Loucy (cell line): ENCODE data around the gene SYAP1.

ENCODE experiments used
- H2AFZ ChIP-seq: fragments of 200-600 bp; sonication (generic); 2 replicates; pipeline ENCODE4 v1.6.0; 2016; ENCODE audit warnings: antibody characterized with exemption, mild to moderate bottlenecking, low read length, moderate library complexity
- H3F3A ChIP-seq: fragments of 200-600 bp; 2 replicates; pipeline ENCODE4 v1.6.0; 2016; ENCODE audit warnings: antibody characterized with exemption, low read depth, mild to moderate bottlenecking
- H3K27me3 ChIP-seq: fragments of 200-600 bp; sonication (generic); 2 replicates; pipeline ENCODE4 v1.6.1; 2014; ENCODE audit warnings: low read length, mild to moderate bottlenecking; ENCODE audit not compliant: insufficient read depth, poor library complexity, severe bottlenecking
- H3K36me3 ChIP-seq: fragments of 200-600 bp; sonication (generic); 2 replicates; pipeline ENCODE4 v1.6.1; 2016; ENCODE audit warnings: low read length; ENCODE audit not compliant: insufficient read depth
- H3K4me1 ChIP-seq: fragments of 200-600 bp; sonication (generic); 2 replicates; pipeline ENCODE4 v1.5.1; 2014; ENCODE audit warnings: low read length, mild to moderate bottlenecking; ENCODE audit not compliant: insufficient read depth, poor library complexity, severe bottlenecking
- H3K4me2 ChIP-seq: fragments of 200-600 bp; sonication (generic); 2 replicates; pipeline ENCODE4 v1.6.0; 2014; ENCODE audit warnings: antibody characterized with exemption, low read length, low read depth, mild to moderate bottlenecking; ENCODE audit not compliant: poor library complexity, severe bottlenecking
- H3K4me3 ChIP-seq: fragments of 200-600 bp; sonication (generic); 2 replicates; pipeline ENCODE4 v1.5.1; 2014; ENCODE audit warnings: low read length, mild to moderate bottlenecking, mixed read lengths; ENCODE audit not compliant: poor library complexity, severe bottlenecking
- H3K79me2 ChIP-seq: fragments of 200-600 bp; sonication (generic); 2 replicates; pipeline ENCODE4 v1.6.1; 2014; ENCODE audit warnings: low read length; ENCODE audit not compliant: insufficient read depth
- H3K9ac ChIP-seq: fragments of 200-600 bp; sonication (generic); 2 replicates; pipeline ENCODE4 v1.6.0; 2014; ENCODE audit warnings: mild to moderate bottlenecking, low read depth, low read length, moderate library complexity; ENCODE audit not compliant: poor library complexity, severe bottlenecking
- H3K9me2 ChIP-seq: fragments of 200-600 bp; sonication (generic); replicated peaks from 2 replicates; pipeline ENCODE4 v1.6.1; 2016; ENCODE audit warnings: low read depth, low read length, mixed read lengths
- H3K9me3 ChIP-seq: fragments of 200-600 bp; sonication (generic); 2 replicates; pipeline ENCODE4 v1.6.1; 2014; ENCODE audit warnings: mild to moderate bottlenecking, antibody characterized with exemption, low read length, low read depth; ENCODE audit not compliant: insufficient read depth
- H4K20me1 ChIP-seq: fragments of 200-600 bp; sonication (generic); 2 replicates; pipeline ENCODE4 v1.6.0; 2014; ENCODE audit warnings: antibody characterized with exemption, low read length, mild to moderate bottlenecking; ENCODE audit not compliant: insufficient read depth, poor library complexity, severe bottlenecking
- CTCF ChIP-seq: fragments of 200-600 bp; sonication (generic); conservative IDR thresholded peaks from 2 replicates; pipeline ENCODE4 v1.5.1; 2014; ENCODE audit warnings: mild to moderate bottlenecking, antibody characterized with exemption, low read length
- EZH2phosphoT487 ChIP-seq: fragments of 200-600 bp; IDR thresholded peaks from 2 replicates; pipeline ENCODE4 v1.6.1; 2018; ENCODE audit warnings: antibody characterized with exemption, mild to moderate bottlenecking, moderate library complexity, borderline replicate concordance

Gene SYAP1

GRCh38 chrX:16696956-16697355, 22.5 kb upstream of the SYAP1 start:
- no peak for TF ChIP-seq EZH2phosphoT487
- TF ChIP-seq CTCF, result no peak
- no peak overlapping the region for H3K9ac ChIP-seq
- no peaks in the 10 kb centered on the region for H4K20me1 ChIP-seq
- no peaks in the 10 kb centered on the region for H3K4me1 ChIP-seq
- no peak overlapping the region for H2AFZ ChIP-seq
- no peaks in the 10 kb centered on the region for H3K36me3 ChIP-seq
- no peaks in the 10 kb centered on the region for H3K9me3 ChIP-seq
- no peak overlapping the region for H3K4me3 ChIP-seq
- no peaks in the 10 kb centered on the region for H3K9me2 ChIP-seq
- no peak overlapping the region for H3K4me2 ChIP-seq
- no peaks in the 10 kb centered on the region for H3K27me3 ChIP-seq
- H3K79me2 ChIP-seq, result no peaks in the 10 kb centered on the region
- no peaks in the 10 kb centered on the region for H3F3A ChIP-seq

GRCh38 chrX:16699389-16699788, 20.0 kb upstream of the SYAP1 start:
- Histone ChIP-seq H3K36me3 (no peaks in the 10 kb centered on the region), H3K9me2 (no peaks in the 10 kb centered on the region), H2AFZ (no peak overlapping the region), H3K4me1 (no peaks in the 10 kb centered on the region), H4K20me1 (no peaks in the 10 kb centered on the region), H3K27me3 (no peaks in the 10 kb centered on the region), H3F3A (no peaks in the 10 kb centered on the region), H3K4me2 (no peak overlapping the region), H3K4me3 (no peak overlapping the region), H3K9me3 (no peaks in the 10 kb centered on the region), H3K79me2 (no peaks in the 10 kb centered on the region), H3K9ac (no peak overlapping the region)
- no peak for TF ChIP-seq EZH2phosphoT487
- TF ChIP-seq CTCF, result no peak

GRCh38 chrX:16700734-16701133, 18.7 kb upstream of the SYAP1 start:
- H3K27me3 ChIP-seq, result no peaks in the 10 kb centered on the region

More at GRCh38 chrX:16700734-16701133, 18.7 kb upstream of the SYAP1 start:
- H3K9ac ChIP-seq, result no peak overlapping the region
- no peaks in the 10 kb centered on the region for H3K36me3 ChIP-seq
- no peak overlapping the region for H2AFZ ChIP-seq
- H3K4me2 ChIP-seq, result no peak overlapping the region
- H4K20me1 ChIP-seq, result no peaks in the 10 kb centered on the region
- H3F3A ChIP-seq, result no peaks in the 10 kb centered on the region
- H3K79me2 ChIP-seq, result no peaks in the 10 kb centered on the region
- no peaks in the 10 kb centered on the region for H3K4me1 ChIP-seq
- H3K9me2 ChIP-seq, result no peaks in the 10 kb centered on the region
- TF ChIP-seq EZH2phosphoT487, result no peak
- TF ChIP-seq CTCF, result no peak
- no peak overlapping the region for H3K4me3 ChIP-seq
- no peaks in the 10 kb centered on the region for H3K9me3 ChIP-seq
